Mesenchymal stem cell (in vitro differentiated cells and primary cell): ENCODE measurements around the gene RUSF1.

ENCODE experiments used
- DNase-seq: peaks from one replicate; pipeline ENCODE4 v3.0.0-alpha.2; 2013
- H2AFZ ChIP-seq: one replicate; pipeline ENCODE4 v1.6.1; 2013; ENCODE audit warnings: low read depth, mild to moderate bottlenecking, control low read depth, inconsistent platforms, low read length, moderate library complexity
- H2AK5ac ChIP-seq: 2 replicates; pipeline ENCODE4 v1.6.1; 2013; ENCODE audit warnings: low read length, moderate library complexity, mild to moderate bottlenecking, inconsistent platforms; ENCODE audit not compliant: severe bottlenecking
- H2BK120ac ChIP-seq: one replicate; pipeline ENCODE4 v1.6.1; 2013; ENCODE audit warnings: low read depth, mild to moderate bottlenecking, inconsistent platforms, low read length, moderate library complexity
- H2BK12ac ChIP-seq, 2 experiments: one replicate each; pipeline ENCODE4 v1.6.1; 2013; ENCODE audit warnings: inconsistent platforms in 2 of 2, low read length in 2 of 2, mild to moderate bottlenecking in 2 of 2, moderate library complexity in 2 of 2, control low read depth in 1 of 2
- H2BK15ac ChIP-seq: one replicate; pipeline ENCODE4 v1.6.1; 2013; ENCODE audit warnings: mild to moderate bottlenecking, low read depth, inconsistent platforms; ENCODE audit not compliant: poor library complexity, severe bottlenecking
- H2BK5ac ChIP-seq: 2 replicates; pipeline ENCODE4 v1.6.1; 2013; ENCODE audit warnings: low read depth, mild to moderate bottlenecking, low read length, control low read depth, inconsistent platforms; ENCODE audit not compliant: poor library complexity, severe bottlenecking
- H3K14ac ChIP-seq, 2 experiments: one replicate each; pipeline ENCODE4 v1.6.1; 2013; ENCODE audit warnings: inconsistent platforms in 2 of 2, low read length in 2 of 2, control low read depth in 1 of 2, mild to moderate bottlenecking in 1 of 2, moderate library complexity in 1 of 2
- H3K18ac ChIP-seq, 2 experiments: one replicate each; pipeline ENCODE4 v1.6.1; 2013; ENCODE audit warnings: inconsistent platforms in 2 of 2, low read length in 2 of 2, control low read depth in 1 of 2, low read depth in 1 of 2, mild to moderate bottlenecking in 1 of 2
- H3K23ac ChIP-seq, 2 experiments: one replicate each; pipeline ENCODE4 v1.6.1; 2013; ENCODE audit warnings: inconsistent platforms in 2 of 2, low read length in 2 of 2, mild to moderate bottlenecking in 2 of 2, moderate library complexity in 2 of 2, control low read depth in 1 of 2
- H3K27ac ChIP-seq: 2 replicates; pipeline ENCODE4 v1.5.1; 2013; ENCODE audit warnings: mild to moderate bottlenecking, moderate library complexity, low read length, control low read depth, inconsistent platforms; ENCODE audit not compliant: poor library complexity, severe bottlenecking
- H3K27me3 ChIP-seq, 2 experiments: 2 replicates each; pipeline versions ENCODE4 v1.6.1 to v1.7.0; 2013; ENCODE audit warnings: low read length in 2 of 2, mild to moderate bottlenecking in 2 of 2, moderate library complexity in 2 of 2, control low read depth in 1 of 2, inconsistent platforms in 1 of 2; ENCODE audit not compliant: control insufficient read depth in 1 of 2, insufficient read depth in 1 of 2
- H3K36me3 ChIP-seq, 2 experiments: 2 replicates each; pipeline versions ENCODE4 v1.6.1 to v1.7.0; 2013; ENCODE audit warnings: low read length in 2 of 2, control low read depth in 1 of 2, inconsistent platforms in 1 of 2, low read depth in 1 of 2, mild to moderate bottlenecking in 1 of 2; ENCODE audit not compliant: insufficient read depth in 2 of 2, control insufficient read depth in 1 of 2
- H3K4ac ChIP-seq, 2 experiments: one replicate each; pipeline ENCODE4 v1.6.1; 2013; ENCODE audit warnings: inconsistent platforms in 2 of 2, low read length in 2 of 2, mild to moderate bottlenecking in 2 of 2, moderate library complexity in 2 of 2, control low read depth in 1 of 2, low read depth in 1 of 2
- H3K4me1 ChIP-seq: 2 replicates; pipeline ENCODE4 v1.6.1; 2013; ENCODE audit warnings: low read depth, low read length, control low read depth; ENCODE audit not compliant: control insufficient read depth, insufficient read depth
- H3K4me2 ChIP-seq: 2 replicates; pipeline ENCODE4 v1.6.1; 2013; ENCODE audit warnings: low read length, mild to moderate bottlenecking, inconsistent platforms; ENCODE audit not compliant: poor library complexity, severe bottlenecking
- H3K4me3 ChIP-seq, 2 experiments: 2 replicates each; pipeline versions ENCODE4 v1.5.1 to v1.7.0; 2013; ENCODE audit warnings: low read length in 2 of 2, mild to moderate bottlenecking in 2 of 2, control low read depth in 1 of 2, low read depth in 1 of 2; ENCODE audit not compliant: insufficient read depth in 1 of 2
- H3K79me1 ChIP-seq: replicated peaks from 2 replicates; pipeline ENCODE4 v1.6.1; 2013; ENCODE audit warnings: mild to moderate bottlenecking, control low read depth, low read length, inconsistent platforms; ENCODE audit not compliant: poor library complexity, severe bottlenecking
- H3K9ac ChIP-seq: 2 replicates; pipeline ENCODE4 v1.7.0; 2013; ENCODE audit warnings: mild to moderate bottlenecking, low read length, moderate library complexity
- H3K9me3 ChIP-seq: 2 replicates; pipeline ENCODE4 v1.7.0; 2013; ENCODE audit warnings: mild to moderate bottlenecking, low read length; ENCODE audit not compliant: control insufficient read depth
- H4K8ac ChIP-seq: one replicate; pipeline ENCODE4 v1.6.1; 2013; ENCODE audit warnings: inconsistent platforms, mild to moderate bottlenecking, low read length, moderate library complexity
- H4K91ac ChIP-seq: one replicate; pipeline ENCODE4 v1.6.1; 2013; ENCODE audit warnings: mild to moderate bottlenecking, low read length, inconsistent platforms
- WGBS: methylation state at CpG from one replicate; pipeline ENCODE4 v1.1.7; 2013; ENCODE audit warnings: mixed read lengths; 5-methylcytosine and 5-hydroxymethylcytosine counted together

Gene RUSF1

GRCh38 chr16:31471875-31472708 lies 36.1 kb downstream of the RUSF1 start, which contains the start of gene TGFB1I1:
TSS of gene TGFB1I1 (plus strand) at chr16:31472152. CDS start at chr16:31472189, 37 bp downstream.
- H3K36me3 ChIP-seq = peaks cover 35 to 40% of the 10 kb centered on the region in 2 experiments
- peak within 1 kb of the TSS in 1 of 2 experiments; percentile 85 for H3K23ac ChIP-seq
- H3K79me1 ChIP-seq = peaks cover 14% of the 10 kb centered on the region
- peak within 1 kb of the TSS; percentile 98 for H4K8ac ChIP-seq
- H3K14ac ChIP-seq = peak within 1 kb of the TSS in 1 of 2 experiments; percentile 99
- H3K4me1 ChIP-seq = peaks cover 23% of the 10 kb centered on the region
- DNase-seq = peak; percentile 78
- no peaks in the 10 kb centered on the region for H3K9me3 ChIP-seq
- peak within 1 kb of the TSS; percentile 77 to 88 for H3K4me3 ChIP-seq
- peak within 1 kb of the TSS; percentile 98 for H4K91ac ChIP-seq
- H2BK5ac ChIP-seq = peak within 1 kb of the TSS; percentile 81
- H3K9ac ChIP-seq = peak within 1 kb of the TSS; percentile 97
- H3K18ac ChIP-seq = peak within 1 kb of the TSS; percentile 97 to 100
- peak within 1 kb of the TSS; percentile 73 for H2AFZ ChIP-seq
- H2BK12ac ChIP-seq = peak within 1 kb of the TSS; percentile 69 to 91
- H3K27ac ChIP-seq = peak within 1 kb of the TSS; percentile 98
- H2BK120ac ChIP-seq = peak within 1 kb of the TSS; percentile 83
- H3K27me3 ChIP-seq = no peaks in the 10 kb centered on the region
- H2BK15ac ChIP-seq = peak within 1 kb of the TSS; percentile 91
- peak within 1 kb of the TSS; percentile 99 for H3K4ac ChIP-seq
- H2AK5ac ChIP-seq = peak within 1 kb of the TSS; percentile 84
- peak within 1 kb of the TSS; percentile 84 for H3K4me2 ChIP-seq
- 2% methylated on average over 36 of the region's 63 CpGs for WGBS

GRCh38 chr16:31471241-31471874 lies 36.8 kb downstream of the RUSF1 start:
- Histone ChIP-seq H3K14ac (peak overlapping the region in 1 of 2 experiments; percentile 71), H2AFZ (peak overlapping the region; percentile 73), H3K9me3 (no peaks in the 10 kb centered on the region), H3K36me3 (peaks cover 35 to 40% of the 10 kb centered on the region in 2 experiments), H3K4ac (peak overlapping the region; percentile 88 to 96), H3K9ac (peak overlapping the region; percentile 97), H3K27me3 (no peaks in the 10 kb centered on the region), H3K23ac (peak overlapping the region in 1 of 2 experiments; percentile 78), H3K27ac (peak overlapping the region; percentile 94), H2BK12ac (peak overlapping the region; percentile 69 to 91), H3K4me1 (peaks cover 20% of the 10 kb centered on the region), H2BK120ac (peak overlapping the region; percentile 83), H4K8ac (peak overlapping the region; percentile 96), H3K79me1 (peaks cover 12% of the 10 kb centered on the region), H2BK15ac (peak overlapping the region; percentile 54), H3K18ac (peak overlapping the region; percentile 70 to 97), H2AK5ac (peak overlapping the region; percentile 84), H4K91ac (peak overlapping the region; percentile 93), H3K4me2 (peak overlapping the region; percentile 84), H2BK5ac (peak overlapping the region; percentile 81), H3K4me3 (peak overlapping the region; percentile 77 to 88)
- peak; percentile 32 for DNase-seq
- WGBS = 54% methylated on average over 11 of the region's 15 CpGs

GRCh38 chr16:31470615-31471014 lies 37.6 kb downstream of the RUSF1 start:
- Histone ChIP-seq H2AK5ac (peak overlapping the region; percentile 49), H4K91ac (no peak overlapping the region), H3K4me1 (peaks cover 15% of the 10 kb centered on the region), H3K4me3 (peak overlapping the region in 1 of 2 experiments; percentile 88), H4K8ac (no peak overlapping the region), H3K9me3 (no peaks in the 10 kb centered on the region), H3K14ac (no peak overlapping the region), H3K23ac (no peak overlapping the region), H3K4ac (no peak overlapping the region), H3K79me1 (peaks cover 11% of the 10 kb centered on the region), H3K27ac (no peak overlapping the region), H2BK12ac (no peak overlapping the region), H2BK15ac (no peak overlapping the region), H2BK5ac (no peak overlapping the region), H3K36me3 (peaks cover 30 to 40% of the 10 kb centered on the region in 2 experiments), H2BK120ac (no peak overlapping the region), H3K27me3 (no peaks in the 10 kb centered on the region), H3K9ac (peak overlapping the region; percentile 97), H2AFZ (no peak overlapping the region), H3K18ac (peak overlapping the region in 1 of 2 experiments; percentile 97), H3K4me2 (no peak overlapping the region)
- WGBS = 82% methylated on average over 3 of the region's 3 CpGs
- DNase-seq = no peak

GRCh38 chr16:31467858-31468257 lies 40.3 kb downstream of the RUSF1 start:
- H2BK15ac ChIP-seq = no peak overlapping the region
- H3K79me1 ChIP-seq = peaks cover 16% of the 10 kb centered on the region
- H3K27me3 ChIP-seq = no peaks in the 10 kb centered on the region
- H3K36me3 ChIP-seq = peaks cover 32 to 44% of the 10 kb centered on the region in 2 experiments
- no peak overlapping the region for H2AFZ ChIP-seq
- H3K9me3 ChIP-seq = no peaks in the 10 kb centered on the region
- H3K4me1 ChIP-seq = peaks cover 9% of the 10 kb centered on the region
- H4K8ac ChIP-seq = no peak overlapping the region
- no peak overlapping the region for H3K14ac ChIP-seq
- no peak overlapping the region for H2AK5ac ChIP-seq
- no peak overlapping the region for H3K4me3 ChIP-seq
- no peak for DNase-seq
- H3K27ac ChIP-seq = no peak overlapping the region
- no peak overlapping the region for H2BK5ac ChIP-seq
- H3K23ac ChIP-seq = no peak overlapping the region
- H3K18ac ChIP-seq = no peak overlapping the region
- H4K91ac ChIP-seq = no peak overlapping the region
- no peak overlapping the region for H2BK12ac ChIP-seq
- H3K4me2 ChIP-seq = no peak overlapping the region
- H3K9ac ChIP-seq = no peak overlapping the region
- no peak overlapping the region for H3K4ac ChIP-seq
- WGBS = 93% methylated on average over 5 of the region's 5 CpGs
- no peak overlapping the region for H2BK120ac ChIP-seq
